Muscle of leg (tissue), 11 donors: Measurements from ENCODE around the gene CCDC172. TPM values are rescaled to one million over a fixed set of nuclear protein-coding genes. Genes with fewer than 3 reads are reported as not detected.

ENCODE experiments used
- DNase-seq: peaks from one replicate; pipeline ENCODE4 v3.0.0; 2013
- H3K27ac ChIP-seq: one replicate; pipeline ENCODE4 v1.5.1; 2013; ENCODE audit warnings: mild to moderate bottlenecking, low read length, control low read depth
- H3K27me3 ChIP-seq: one replicate; pipeline ENCODE4 v1.6.1; 2013; ENCODE audit warnings: low read length; ENCODE audit not compliant: control insufficient read depth, insufficient read depth
- H3K36me3 ChIP-seq: one replicate; pipeline ENCODE4 v1.6.1; 2013; ENCODE audit warnings: low read length; ENCODE audit not compliant: control insufficient read depth, insufficient read depth
- H3K4me1 ChIP-seq: one replicate; pipeline ENCODE4 v1.6.1; 2013; ENCODE audit warnings: low read length; ENCODE audit not compliant: control insufficient read depth, insufficient read depth
- H3K4me3 ChIP-seq: one replicate; pipeline ENCODE4 v1.5.1; 2013; ENCODE audit warnings: low read length, control low read depth
- H3K9me3 ChIP-seq: replicated peaks from 2 replicates; pipeline ENCODE4 v1.6.1; 2013; ENCODE audit warnings: low read depth, low read length; ENCODE audit not compliant: control insufficient read depth
- WGBS: methylation state at CpG from one replicate; pipeline ENCODE4 v1.1.5; 2013; ENCODE audit warnings: missing lambda C conversion rate; ENCODE audit not compliant: insufficient coverage; 5-methylcytosine and 5-hydroxymethylcytosine counted together
- polyA plus RNA-seq, 8 donors: library from polyadenylated mRNA; unstranded; fragments of 120-200 nt; gene quantifications; one replicate each; pipeline versions ENCODE4 v1.2.1 to v1.2.3, GENCODE V29; 2013; ENCODE audit warnings: inconsistent platforms in 1 of 8, low replicate concordance in 1 of 8; ENCODE audit not compliant: insufficient read length in 8 of 8, insufficient read depth in 1 of 8
- total RNA-seq: library from RNA; stranded (reverse); fragments of 120-200 nt; gene quantifications from one replicate; pipeline ENCODE4 v1.2.4, GENCODE V29; 2013

CCDC172 gene
- total and polyA plus RNA-seq, 9 donors, result not detected

DNA sequence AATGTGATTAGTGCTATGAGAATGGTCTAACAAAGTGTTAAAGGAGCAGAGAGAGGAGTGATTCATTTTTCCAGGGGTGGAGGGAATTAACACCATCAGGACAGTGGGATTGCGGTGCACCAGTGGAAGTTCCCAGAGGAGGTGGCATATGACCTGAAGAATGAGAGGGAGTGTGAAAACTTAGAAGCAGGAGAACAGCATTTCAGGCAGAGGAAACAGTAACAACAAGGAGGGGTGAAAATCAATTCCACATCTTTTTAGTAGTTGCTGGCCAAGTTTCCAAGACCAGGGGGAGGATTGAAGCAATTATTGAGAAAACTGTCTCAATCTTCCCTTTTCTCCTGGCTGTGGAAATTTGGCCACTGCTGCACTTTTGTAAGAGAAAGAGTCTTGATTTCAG, 23.7 kb upstream of the CCDC172 start:
- DNase-seq, result peak; percentile 91
- Histone ChIP-seq H3K4me3 (no peak overlapping the region), H3K27me3 (no peaks in the 10 kb centered on the region), H3K4me1 (no peaks in the 10 kb centered on the region), H3K36me3 (no peaks in the 10 kb centered on the region), H3K9me3 (no peaks in the 10 kb centered on the region), H3K27ac (no peak overlapping the region)
- 25% methylated on average over 1 of the region's 1 CpG for WGBS

DNA sequence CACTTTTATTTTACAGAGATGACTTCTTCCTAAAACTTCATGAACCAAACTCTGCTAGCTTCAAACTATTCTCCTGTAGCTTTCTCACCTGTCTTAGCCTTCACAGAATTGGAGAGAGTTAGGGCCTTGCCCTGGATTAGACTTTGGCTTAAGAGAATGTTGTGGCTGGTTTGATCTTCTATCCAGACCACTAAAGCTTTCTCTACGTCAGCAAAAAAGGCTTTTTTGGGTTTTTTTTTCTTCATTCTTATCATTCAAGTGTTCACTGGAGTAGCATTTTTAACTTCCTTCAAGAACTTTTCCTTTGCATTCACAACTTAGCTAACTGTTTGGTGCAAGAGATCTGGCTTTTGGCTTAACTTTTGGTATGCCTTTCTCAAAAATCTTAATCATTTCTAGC, 19.3 kb upstream of the CCDC172 start:
- Histone ChIP-seq H3K36me3 (no peaks in the 10 kb centered on the region), H3K27ac (no peak overlapping the region), H3K9me3 (no peaks in the 10 kb centered on the region), H3K4me1 (no peaks in the 10 kb centered on the region), H3K4me3 (no peak overlapping the region), H3K27me3 (no peaks in the 10 kb centered on the region)
- DNase-seq, result no peak
- WGBS, result no CpG with 5 or more reads among the region's 1 CpG

DNA sequence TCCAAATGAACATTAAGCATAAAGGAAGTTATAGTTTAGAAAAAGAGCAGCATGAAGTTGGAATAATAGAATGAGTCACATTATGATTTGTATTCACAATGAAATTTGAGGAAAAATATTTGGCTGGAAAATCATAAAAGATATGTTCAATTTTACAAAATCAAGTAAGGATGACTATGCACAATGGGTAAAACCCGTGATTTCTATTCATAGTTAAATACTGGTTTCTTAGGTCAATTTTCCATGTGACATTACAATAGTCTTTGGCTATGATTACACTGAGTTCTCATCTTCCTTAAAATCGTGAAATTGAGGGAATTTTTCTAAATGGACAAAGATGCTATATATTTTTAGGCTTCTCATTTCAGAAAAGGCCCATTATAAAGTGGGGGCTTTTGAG, 17.4 kb upstream of the CCDC172 start:
- Histone ChIP-seq H3K36me3 (no peaks in the 10 kb centered on the region), H3K27me3 (no peaks in the 10 kb centered on the region), H3K4me3 (no peak overlapping the region), H3K27ac (no peak overlapping the region), H3K9me3 (no peaks in the 10 kb centered on the region), H3K4me1 (no peaks in the 10 kb centered on the region)
- DNase-seq, result no peak
- no CpG with 5 or more reads among the region's 2 CpGs for WGBS

DNA sequence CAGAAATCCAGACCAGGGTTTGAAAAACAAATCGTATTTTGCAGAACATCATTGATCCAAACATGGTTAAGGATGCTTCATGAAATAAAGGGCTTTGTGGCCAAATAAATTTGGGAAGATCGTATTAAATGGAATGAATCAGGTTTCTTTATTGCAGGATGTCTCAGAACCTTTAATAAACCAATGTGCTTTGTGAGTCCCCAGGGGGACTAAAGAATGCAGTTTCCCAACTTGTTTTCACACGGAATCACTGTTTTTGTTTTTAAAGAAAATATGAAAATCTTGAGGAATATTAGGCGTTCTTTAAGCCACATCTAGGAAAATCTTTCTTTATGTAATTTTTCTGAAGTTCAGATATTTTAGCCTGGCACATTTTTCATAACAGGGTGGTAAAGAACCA, 16.8 kb upstream of the CCDC172 start:
- no peak overlapping the region for H3K27ac ChIP-seq
- no peaks in the 10 kb centered on the region for H3K36me3 ChIP-seq
- no peaks in the 10 kb centered on the region for H3K4me1 ChIP-seq
- no peaks in the 10 kb centered on the region for H3K27me3 ChIP-seq
- H3K9me3 ChIP-seq, result no peaks in the 10 kb centered on the region
- WGBS, result 50% methylated on average over 1 of the region's 4 CpGs
- DNase-seq, result no peak
- no peak overlapping the region for H3K4me3 ChIP-seq

DNA sequence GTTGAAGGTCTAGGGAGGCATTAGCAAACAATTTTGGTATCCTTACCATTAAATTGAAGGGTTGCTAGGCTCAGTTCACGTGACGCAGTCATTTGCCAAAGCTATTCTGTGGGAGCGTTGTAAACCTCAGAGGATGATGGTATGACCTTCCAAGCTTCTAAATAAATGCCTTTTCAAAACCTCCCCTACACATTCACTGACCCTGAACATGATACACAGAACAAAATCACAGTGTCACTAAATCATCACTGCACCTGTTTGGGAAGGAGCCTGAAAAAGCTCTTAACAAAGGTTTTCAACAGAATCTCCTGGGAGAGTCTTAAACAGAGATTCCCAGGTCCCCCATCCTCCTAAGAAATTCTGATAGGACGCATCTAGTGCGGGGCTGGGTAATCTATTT, 13.2 kb upstream of the CCDC172 start:
- Histone ChIP-seq H3K4me3 (no peak overlapping the region), H3K4me1 (no peaks in the 10 kb centered on the region), H3K9me3 (no peaks in the 10 kb centered on the region), H3K27ac (no peak overlapping the region), H3K27me3 (no peaks in the 10 kb centered on the region), H3K36me3 (no peaks in the 10 kb centered on the region)
- no CpG with 5 or more reads among the region's 5 CpGs for WGBS
- DNase-seq, result no peak

DNA sequence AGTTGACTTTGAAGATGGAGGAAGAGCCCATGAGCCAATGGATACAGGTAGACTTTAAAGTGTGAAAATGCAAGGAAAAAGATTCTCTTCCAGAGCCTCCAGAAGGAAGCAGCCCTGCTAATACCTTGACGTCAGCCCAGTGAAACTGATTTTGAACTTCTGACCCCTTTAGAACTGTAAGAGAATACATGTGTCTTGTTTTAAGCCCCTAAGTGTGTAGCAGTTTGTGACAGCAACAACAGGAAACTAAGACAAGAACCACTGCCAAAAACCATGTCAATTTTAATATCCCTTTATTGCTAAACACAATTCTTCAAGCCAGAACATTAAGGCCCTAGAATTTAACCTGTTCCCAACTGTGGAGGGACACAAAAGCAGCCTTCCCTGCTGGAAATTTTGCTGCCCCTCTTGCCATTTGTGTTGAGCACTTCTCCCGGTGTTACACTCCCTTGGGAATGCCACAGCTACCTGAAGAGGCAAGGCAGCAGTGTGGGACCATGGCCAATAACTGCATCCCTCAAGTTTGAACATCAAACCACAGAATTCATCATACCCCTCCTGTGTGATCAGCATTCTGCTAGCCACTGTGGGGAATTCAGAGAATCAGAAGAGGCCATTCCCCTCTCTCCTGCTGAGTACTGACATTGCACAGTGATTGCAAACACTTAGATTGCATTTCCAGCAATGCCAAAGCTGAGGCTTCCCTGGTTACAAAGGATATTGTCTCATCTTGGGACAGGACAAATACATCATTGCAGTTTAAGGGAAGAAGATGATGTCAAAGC, 12.3 kb upstream of the CCDC172 start:
- Histone ChIP-seq H3K27me3 (no peaks in the 10 kb centered on the region), H3K9me3 (no peaks in the 10 kb centered on the region), H3K4me3 (no peak overlapping the region), H3K36me3 (no peaks in the 10 kb centered on the region), H3K4me1 (no peaks in the 10 kb centered on the region), H3K27ac (no peak overlapping the region)
- WGBS, result 17% methylated on average over 1 of the region's 2 CpGs
- DNase-seq, result peak; percentile 64

DNA sequence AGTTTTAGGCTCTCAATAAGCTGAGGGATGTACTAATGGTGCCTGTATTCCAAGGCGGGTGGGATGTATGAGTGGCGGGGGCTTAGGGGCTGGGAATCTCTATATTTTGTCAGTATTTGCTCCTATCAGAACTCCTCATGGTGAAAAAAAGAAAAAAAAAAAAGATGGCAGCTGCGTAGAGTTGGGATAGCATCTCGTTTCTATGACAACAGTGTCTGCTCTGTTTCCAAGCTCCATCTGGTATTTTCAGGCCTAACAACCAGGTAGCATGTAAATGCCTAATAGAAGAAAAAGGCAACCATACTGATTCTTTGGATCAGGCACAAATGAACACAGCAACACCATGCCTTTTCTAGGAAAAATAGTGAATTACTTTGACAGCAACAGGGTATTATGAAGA, 11.7 kb upstream of the CCDC172 start:
- Histone ChIP-seq H3K4me3 (no peak overlapping the region), H3K36me3 (no peaks in the 10 kb centered on the region), H3K9me3 (no peaks in the 10 kb centered on the region), H3K27ac (no peak overlapping the region), H3K4me1 (no peaks in the 10 kb centered on the region), H3K27me3 (no peaks in the 10 kb centered on the region)
- no peak for DNase-seq
- WGBS, result no CpG with 5 or more reads among the region's 4 CpGs

DNA sequence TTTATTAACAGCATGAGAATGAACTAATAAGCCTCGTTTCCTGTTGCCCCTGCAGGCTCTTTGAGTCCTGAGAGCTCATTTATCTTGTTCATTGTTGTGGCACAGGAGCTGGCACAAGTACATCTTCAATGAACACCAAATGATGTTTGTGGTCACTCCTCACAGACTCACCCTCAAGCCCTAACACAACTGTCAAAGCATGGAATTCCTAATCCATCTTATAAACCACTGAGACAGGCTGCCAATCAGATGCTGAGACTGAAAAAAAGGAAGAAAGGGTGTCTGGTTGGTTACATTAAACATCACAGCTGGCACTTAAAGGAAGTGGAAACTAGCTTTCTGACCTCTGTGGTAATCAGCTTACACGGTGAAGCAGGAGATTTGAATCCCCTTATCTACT, 7.7 kb upstream of the CCDC172 start:
- WGBS, result no CpG with 5 or more reads among the region's 2 CpGs

DNA sequence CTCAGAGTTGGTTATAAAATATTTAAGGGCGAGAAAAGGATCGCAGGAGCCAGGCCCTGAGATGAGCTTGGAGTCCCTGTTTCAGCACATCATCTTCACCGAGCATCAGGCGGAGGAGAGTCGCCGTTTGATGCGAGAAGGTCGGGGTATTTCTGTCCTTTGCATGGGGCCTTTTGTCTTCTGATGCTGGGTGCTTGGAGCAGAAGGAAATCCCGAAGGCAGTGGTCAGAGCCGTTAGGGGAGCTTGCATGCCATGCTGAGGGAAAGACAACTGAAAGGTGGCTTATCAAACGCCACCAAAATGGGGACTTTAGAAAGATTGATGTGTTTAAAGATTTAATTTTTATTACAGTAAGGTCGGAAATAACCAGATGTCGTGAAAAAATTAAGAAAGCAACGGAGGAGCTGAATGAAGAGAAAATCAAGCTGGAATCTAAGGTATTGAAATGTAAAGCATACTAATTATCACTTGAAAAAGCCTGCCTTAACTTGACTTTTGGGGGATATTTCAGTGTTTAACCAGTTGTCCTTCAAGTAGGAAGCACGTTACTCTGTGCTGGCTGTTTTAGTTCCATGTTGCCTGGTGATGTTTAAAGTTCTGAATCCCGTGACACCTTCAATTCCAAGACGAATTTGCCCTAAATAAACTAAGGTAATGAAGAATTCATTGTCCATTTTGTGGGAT, 845 bp downstream of the CCDC172 start:
- Histone ChIP-seq H3K36me3 (no peaks in the 10 kb centered on the region), H3K27me3 (no peaks in the 10 kb centered on the region), H3K9me3 (no peaks in the 10 kb centered on the region), H3K27ac (no peak overlapping the region), H3K4me3 (no peak overlapping the region), H3K4me1 (no peaks in the 10 kb centered on the region)
- DNase-seq, result no peak
- 57% methylated on average over 11 of the region's 17 CpGs for WGBS

More for the DNA sequence above, 7.7 kb upstream of the CCDC172 start:
- Histone ChIP-seq H3K4me3 (no peak overlapping the region), H3K36me3 (no peaks in the 10 kb centered on the region), H3K9me3 (no peaks in the 10 kb centered on the region), H3K4me1 (no peaks in the 10 kb centered on the region), H3K27ac (no peak overlapping the region), H3K27me3 (no peaks in the 10 kb centered on the region)
- DNase-seq, result no peak

DNA sequence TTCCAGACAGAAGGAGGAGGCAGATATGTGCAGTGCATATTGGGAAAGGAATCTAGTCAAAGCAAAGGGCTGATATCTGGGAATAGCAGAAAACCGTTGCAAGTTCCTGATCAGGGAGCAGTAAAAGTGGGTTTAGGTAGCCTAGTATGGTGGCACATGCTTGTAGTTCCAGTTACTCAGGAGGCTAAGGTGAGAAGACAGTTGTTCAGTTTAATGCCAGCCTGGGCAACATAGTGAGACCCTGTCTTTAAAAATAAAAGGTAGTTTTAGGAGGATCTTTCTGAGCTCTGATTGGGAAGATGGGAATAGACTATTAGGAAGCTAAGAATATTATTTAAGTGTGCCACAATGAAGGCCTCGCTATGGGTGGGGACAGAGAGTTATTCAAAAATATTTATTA, 1.7 kb downstream of the CCDC172 start:
- Histone ChIP-seq H3K27ac (no peak overlapping the region), H3K9me3 (no peaks in the 10 kb centered on the region), H3K36me3 (no peaks in the 10 kb centered on the region), H3K4me3 (no peak overlapping the region), H3K27me3 (no peaks in the 10 kb centered on the region), H3K4me1 (no peaks in the 10 kb centered on the region)
- DNase-seq, result no peak
- 70% methylated on average over 1 of the region's 2 CpGs for WGBS
